ENCODE results near the gene HHAT. TPM values are rescaled to one million over a fixed set of nuclear protein-coding genes. Genes with fewer than 3 reads are reported as not detected.

Gene HHAT
- total and polyA plus RNA-seq, 9 of the 15 experiments (the other 6 are each of a cell fraction or from before 2014, with no cell fraction given) = 0.07 to 0.16 (median 0.13) TPM; not detected in 1

DNA sequence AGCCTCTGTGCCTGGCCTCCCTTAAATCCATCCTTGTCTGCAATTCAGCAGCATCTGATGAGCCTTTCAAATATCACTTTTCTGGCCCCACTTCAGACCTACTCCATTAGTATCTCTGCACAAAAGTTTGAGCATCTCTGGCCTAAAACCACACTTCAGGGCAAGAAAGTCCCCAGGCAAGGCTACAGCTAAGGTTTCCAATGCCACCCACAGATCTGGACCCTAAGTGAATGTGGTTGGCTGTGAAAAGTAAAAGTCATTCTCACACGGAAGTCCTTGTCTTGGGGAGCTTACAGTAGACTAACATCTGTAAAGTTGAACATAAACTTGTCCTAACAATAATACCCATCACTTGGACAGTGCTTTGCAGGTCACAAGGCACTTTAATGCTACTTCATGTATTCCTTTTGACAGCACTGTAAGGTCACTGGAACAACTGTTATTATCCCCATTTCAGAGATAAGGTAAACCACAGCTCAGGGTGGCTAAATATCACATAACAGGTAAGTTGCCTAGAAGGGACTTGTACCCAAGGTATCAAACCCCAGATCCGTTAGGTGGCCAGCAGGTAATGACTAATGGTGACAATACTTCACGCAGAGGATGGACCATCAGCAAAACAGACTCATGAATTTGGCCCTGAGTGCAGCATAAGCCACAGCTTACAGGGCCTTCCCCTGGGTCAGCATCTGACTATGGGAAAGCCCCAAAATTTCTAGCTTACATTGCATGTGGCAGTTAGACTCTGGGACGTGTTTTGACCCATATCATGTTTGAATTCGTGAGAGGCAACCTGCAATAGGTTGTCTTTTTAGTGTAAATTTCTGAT is 356.0 kb downstream of the HHAT start:
- no peak overlapping the region for H3K4me2 ChIP-seq (ENCODE audit: insufficient read depth, low read length)
- POLR2A ChIA-PET = interaction anchor here (0.5 kb wide), 1 partner anchor 102 kb away, joined by 3 read pairs; no protein-coding TSS in a partner anchor
- WGBS (ENCODE audit: insufficient coverage, low coverage, missing lambda C conversion rate) = 0% methylated on average over 5 of the region's 5 CpGs

More for the DNA sequence above, 356.0 kb downstream of the HHAT start:
- CTCF ChIA-PET (ENCODE audit: low intra/inter-chr PET ratio) = no interaction called here
- Histone ChIP-seq H4K20me1 (replicated peaks; ENCODE audit: control insufficient read depth, insufficient read depth, low read length) (no peaks in the 10 kb centered on the region; the same call in 1 of the 2 replicates), H2AFZ (ENCODE audit: low read depth, low read length) (no peak overlapping the region), H3K4me3 (no peak overlapping the region), H3K36me3 (ENCODE audit: control insufficient read depth, insufficient read depth, low read length) (no peaks in the 10 kb centered on the region), H3K27ac (ENCODE audit: extremely low read depth, low read depth, low read length) (no peak overlapping the region), H3K79me2 (ENCODE audit: control insufficient read depth, insufficient read depth, low read length) (no peaks in the 10 kb centered on the region), H3K9ac (ENCODE audit: insufficient read depth in 1 of 2, low read depth in 2 of 2, low read length in 2 of 2) (no peak overlapping the region), H3K9me1 (ENCODE audit: control insufficient read depth, insufficient read depth, low read length) (no peaks in the 10 kb centered on the region), H3K27me3 (ENCODE audit: control insufficient read depth in 2 of 2, insufficient read depth in 2 of 2, low read length in 2 of 2) (peaks cover 0 to 34% of the 10 kb centered on the region in 2 experiments; a peak in 1 of 5 replicates), H3K9me3 (replicated peaks; ENCODE audit: control insufficient read depth, insufficient read depth, low read depth, low read length) (no peaks in the 10 kb centered on the region), H3K4me1 (replicated peaks in 1 of 2; ENCODE audit: control insufficient read depth in 2 of 2, insufficient read depth in 2 of 2, low read length in 2 of 2) (0 out of 5 replicates have a peak, but pooled peaks cover 0 to 2% of the 10 kb centered on the region in 2 experiments)
- ATAC-seq (no peak), DNase-seq (ENCODE audit: extremely low read depth in 1 of 4, low spot score in 3 of 4) (no peak), FAIRE-seq (no peak)
- in situ Hi-C loops (cut with MboI) = no loop called here
- BruUV-seq (replicated peaks) = no TSS peak
- intact Hi-C loops (cut with micrococcal nuclease) = no loop called here
- TF ChIP-seq TEAD2 (tag; IDR thresholded peaks at IDR 0.05) (no peak), ETV6 (IDR thresholded peaks at IDR 0.05; ENCODE audit: borderline replicate concordance in 1 of 2, low read depth in 2 of 2, low read length in 1 of 2) (no peak), ETV6 (CRISPR knock-in tag; IDR thresholded peaks at IDR 0.05; ENCODE audit: borderline replicate concordance) (no peak), KDM1A (IDR thresholded peaks at IDR 0.05) (no peak), ZNF316 (IDR thresholded peaks at IDR 0.05) (no peak), GATAD2A (IDR thresholded peaks at IDR 0.05) (no peak), HNRNPL (IDR thresholded peaks at IDR 0.05; ENCODE audit: low read depth, low read length) (no peak), CEBPG (CRISPR knock-in tag; IDR thresholded peaks at IDR 0.05) (no peak), CEBPG (tag; conservative IDR thresholded peaks at IDR 0.05 in 1 of 2, IDR thresholded peaks at IDR 0.05 in 1 of 2) (no peak), NBN (IDR thresholded peaks at IDR 0.05; ENCODE audit: low read depth) (no peak), KHSRP (IDR thresholded peaks at IDR 0.05) (no peak), GMEB1 (CRISPR knock-in tag; IDR thresholded peaks at IDR 0.05) (no peak), MYNN (IDR thresholded peaks at IDR 0.05) (no peak), MYNN (CRISPR knock-in tag; IDR thresholded peaks at IDR 0.05) (no peak), SLC30A9 (CRISPR knock-in tag; IDR thresholded peaks at IDR 0.05) (no peak), ZNF695 (CRISPR knock-in tag; IDR thresholded peaks at IDR 0.05) (no peak), CLOCK (CRISPR knock-in tag; IDR thresholded peaks at IDR 0.05; ENCODE audit: borderline replicate concordance) (no peak)
- TF ChIP-seq, protein P1, sequence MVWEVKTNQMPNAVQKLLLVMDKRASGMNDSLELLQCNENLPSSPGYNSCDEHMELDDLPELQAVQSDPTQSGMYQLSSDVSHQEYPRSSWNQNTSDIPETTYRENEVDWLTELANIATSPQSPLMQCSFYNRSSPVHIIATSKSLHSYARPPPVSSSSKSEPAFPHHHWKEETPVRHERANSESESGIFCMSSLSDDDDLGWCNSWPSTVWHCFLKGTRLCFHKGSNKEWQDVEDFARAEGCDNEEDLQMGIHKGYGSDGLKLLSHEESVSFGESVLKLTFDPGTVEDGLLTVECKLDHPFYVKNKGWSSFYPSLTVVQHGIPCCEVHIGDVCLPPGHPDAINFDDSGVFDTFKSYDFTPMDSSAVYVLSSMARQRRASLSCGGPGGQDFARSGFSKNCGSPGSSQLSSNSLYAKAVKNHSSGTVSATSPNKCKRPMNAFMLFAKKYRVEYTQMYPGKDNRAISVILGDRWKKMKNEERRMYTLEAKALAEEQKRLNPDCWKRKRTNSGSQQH (CRISPR knock-in tag; IDR thresholded peaks at IDR 0.05) = no peak
